Spleen (tissue), 7 donors: ENCODE measurements around the gene TADA1.

Experiments
- POLR2A ChIP-seq, 3 donors: fragments of 450-650 bp; IDR thresholded peaks; one replicate each; pipeline ENCODE4 v1.5.1; 2017; ENCODE audit warnings: antibody characterized with exemption in 3 of 3, mild to moderate bottlenecking in 1 of 3
- POLR2AphosphoS5 ChIP-seq, 3 donors: sonication (generic); formaldehyde crosslinking; IDR thresholded peaks; one replicate each; pipeline ENCODE4 v1.5.1; 2017; ENCODE audit warnings: antibody characterized with exemption in 3 of 3
- TF ChIP-seq, protein P1 (sequence below), 11 experiments: fragments of 200-600 bp in 7 of 11; fragments of 450-650 bp in 4 of 11; sonication (generic) in 4 of 11; IDR thresholded peaks in 8 of 11; conservative IDR thresholded peaks in 3 of 11; 1 replicate in 7 of 11; 2 replicates in 4 of 11; pipeline versions ENCODE4 v1.4.0 to v1.8.0; 2016 to 2021; ENCODE audit warnings: antibody characterized with exemption in 11 of 11, inconsistent platforms in 4 of 11, mild to moderate bottlenecking in 1 of 11
- donor health status: DM: no; HTN: no; CAD: no; lungs with moderate emphysema.
- donor health status: DM: no; HTN: no; CAD: no.
- donor health status: DM: no; HTN: no; CAD: no.

- TF ChIP-seq, protein P1, sequence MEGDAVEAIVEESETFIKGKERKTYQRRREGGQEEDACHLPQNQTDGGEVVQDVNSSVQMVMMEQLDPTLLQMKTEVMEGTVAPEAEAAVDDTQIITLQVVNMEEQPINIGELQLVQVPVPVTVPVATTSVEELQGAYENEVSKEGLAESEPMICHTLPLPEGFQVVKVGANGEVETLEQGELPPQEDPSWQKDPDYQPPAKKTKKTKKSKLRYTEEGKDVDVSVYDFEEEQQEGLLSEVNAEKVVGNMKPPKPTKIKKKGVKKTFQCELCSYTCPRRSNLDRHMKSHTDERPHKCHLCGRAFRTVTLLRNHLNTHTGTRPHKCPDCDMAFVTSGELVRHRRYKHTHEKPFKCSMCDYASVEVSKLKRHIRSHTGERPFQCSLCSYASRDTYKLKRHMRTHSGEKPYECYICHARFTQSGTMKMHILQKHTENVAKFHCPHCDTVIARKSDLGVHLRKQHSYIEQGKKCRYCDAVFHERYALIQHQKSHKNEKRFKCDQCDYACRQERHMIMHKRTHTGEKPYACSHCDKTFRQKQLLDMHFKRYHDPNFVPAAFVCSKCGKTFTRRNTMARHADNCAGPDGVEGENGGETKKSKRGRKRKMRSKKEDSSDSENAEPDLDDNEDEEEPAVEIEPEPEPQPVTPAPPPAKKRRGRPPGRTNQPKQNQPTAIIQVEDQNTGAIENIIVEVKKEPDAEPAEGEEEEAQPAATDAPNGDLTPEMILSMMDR (IDR thresholded peaks at IDR 0.05 in 8 of 11, conservative IDR thresholded peaks at IDR 0.05 in 3 of 11): no peak
- TF ChIP-seq POLR2AphosphoS5 (IDR thresholded peaks at IDR 0.05): no peak
- TF ChIP-seq POLR2A (IDR thresholded peaks at IDR 0.05): no peak
Measured at GRCh38 chr1:166905136-166905535, 29.1 kb upstream of the TADA1 start.
